HT1080 (cell line): ENCODE measurements around the gene PDE8A. TPM values are rescaled to one million over a fixed set of nuclear protein-coding genes. Genes with fewer than 3 reads are reported as not detected.
"Not testable (repeated sequence)": the region's sequence is repeated elsewhere in the genome, so short reads cannot be mapped to it uniquely, and the experiment has no call there.

Experiments
- DNase-seq: peaks from one replicate; pipeline ENCODE4 v3.0.0-alpha.2; 2015; ENCODE audit warnings: low read depth
- total RNA-seq: library from RNA; depleted of rRNA; stranded (reverse); fragments of >200 nt; shearing (Covaris generic); gene quantifications from 2 replicates; pipeline ENCODE4 v1.2.3, GENCODE V29; 2014

Gene PDE8A
- total RNA-seq, 1 experiment from 2014 or later = 26.8 TPM

DNA sequence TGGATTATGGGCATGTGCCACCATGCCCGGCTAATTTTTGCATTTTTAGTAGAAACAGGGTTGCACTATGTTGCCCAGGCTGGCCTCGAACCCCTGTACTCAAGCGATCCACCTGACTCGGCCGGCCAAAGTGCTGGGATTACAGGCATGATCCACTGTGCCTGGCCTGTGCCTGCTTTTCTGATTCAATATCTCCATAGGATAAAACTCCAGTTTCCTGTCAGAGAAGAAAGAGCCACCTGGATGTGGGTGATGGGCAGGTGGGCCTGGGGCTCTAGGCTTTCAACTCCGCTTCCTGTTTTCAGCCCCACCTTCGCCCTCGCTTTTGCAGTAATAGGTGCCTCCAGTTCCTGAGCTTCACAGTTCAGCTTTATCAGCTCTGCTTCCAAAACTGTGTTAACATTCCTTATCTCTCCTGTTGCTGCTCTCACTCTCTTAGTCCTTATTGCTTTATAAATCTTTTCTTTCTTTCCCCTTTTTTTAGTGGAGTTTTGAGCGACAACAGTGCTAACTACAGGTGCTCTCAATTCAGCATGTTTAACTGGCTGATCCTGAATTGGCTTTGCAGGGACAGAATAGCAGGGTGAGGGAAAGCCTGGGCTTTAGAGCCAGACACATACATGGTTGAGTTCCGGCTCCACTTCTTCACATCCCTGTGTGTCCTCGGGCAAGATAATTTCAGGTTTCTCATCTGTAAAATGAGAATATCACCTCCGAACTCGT lies 21.1 kb upstream of the PDE8A start:
- no peak for DNase-seq

DNA sequence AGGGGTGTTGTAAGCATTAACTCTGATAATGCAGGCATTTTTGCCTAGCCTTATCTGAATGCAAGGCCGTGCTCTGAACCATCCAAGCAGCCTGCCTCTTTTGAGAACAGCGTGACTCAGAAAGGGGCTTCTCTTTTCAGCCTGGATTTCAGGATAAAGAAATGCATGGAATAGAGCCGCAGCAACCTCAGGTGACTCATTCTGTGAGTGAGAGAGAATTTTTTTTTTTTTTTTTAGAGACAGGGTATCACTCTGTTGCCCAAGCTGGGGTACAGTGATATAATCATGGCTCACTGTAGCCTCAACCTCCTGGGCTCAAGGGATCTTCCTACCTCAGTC lies 20.6 kb upstream of the PDE8A start:
- DNase-seq = peak; percentile 92

- DNase-seq = peak; percentile 35
These were observed 19.9 kb upstream of the PDE8A start for GRCh38 chr15:84961707-84962106.

GRCh38 chr15:84962955-84963354 lies 18.7 kb upstream of the PDE8A start:
- no peak for DNase-seq

GRCh38 chr15:84967380-84967779 lies 14.3 kb upstream of the PDE8A start:
- no peak for DNase-seq

GRCh38 chr15:84968301-84968700 lies 13.4 kb upstream of the PDE8A start:
- no peak for DNase-seq

DNA sequence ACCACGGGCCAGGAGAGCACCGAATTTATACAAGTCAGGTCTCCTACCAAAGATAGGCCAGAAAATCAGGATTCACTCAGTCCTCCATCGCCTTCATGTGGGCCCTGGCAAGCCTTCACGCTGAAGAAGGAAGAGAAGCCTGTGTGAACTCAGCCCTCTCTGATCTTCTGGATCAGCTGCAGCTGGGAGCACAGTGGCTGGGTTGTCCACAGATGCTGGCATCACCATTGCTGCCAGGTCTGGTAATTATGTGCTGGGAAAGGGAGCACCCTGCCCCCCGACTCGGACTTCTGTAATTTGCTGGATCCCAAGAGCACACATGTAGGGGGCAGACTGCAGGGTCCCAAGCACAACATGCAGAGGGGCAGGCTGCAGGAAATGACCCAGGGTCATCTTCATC lies 12.4 kb upstream of the PDE8A start:
- DNase-seq = no peak

GRCh38 chr15:84970843-84971242 lies 10.8 kb upstream of the PDE8A start:
- DNase-seq = no peak

DNA sequence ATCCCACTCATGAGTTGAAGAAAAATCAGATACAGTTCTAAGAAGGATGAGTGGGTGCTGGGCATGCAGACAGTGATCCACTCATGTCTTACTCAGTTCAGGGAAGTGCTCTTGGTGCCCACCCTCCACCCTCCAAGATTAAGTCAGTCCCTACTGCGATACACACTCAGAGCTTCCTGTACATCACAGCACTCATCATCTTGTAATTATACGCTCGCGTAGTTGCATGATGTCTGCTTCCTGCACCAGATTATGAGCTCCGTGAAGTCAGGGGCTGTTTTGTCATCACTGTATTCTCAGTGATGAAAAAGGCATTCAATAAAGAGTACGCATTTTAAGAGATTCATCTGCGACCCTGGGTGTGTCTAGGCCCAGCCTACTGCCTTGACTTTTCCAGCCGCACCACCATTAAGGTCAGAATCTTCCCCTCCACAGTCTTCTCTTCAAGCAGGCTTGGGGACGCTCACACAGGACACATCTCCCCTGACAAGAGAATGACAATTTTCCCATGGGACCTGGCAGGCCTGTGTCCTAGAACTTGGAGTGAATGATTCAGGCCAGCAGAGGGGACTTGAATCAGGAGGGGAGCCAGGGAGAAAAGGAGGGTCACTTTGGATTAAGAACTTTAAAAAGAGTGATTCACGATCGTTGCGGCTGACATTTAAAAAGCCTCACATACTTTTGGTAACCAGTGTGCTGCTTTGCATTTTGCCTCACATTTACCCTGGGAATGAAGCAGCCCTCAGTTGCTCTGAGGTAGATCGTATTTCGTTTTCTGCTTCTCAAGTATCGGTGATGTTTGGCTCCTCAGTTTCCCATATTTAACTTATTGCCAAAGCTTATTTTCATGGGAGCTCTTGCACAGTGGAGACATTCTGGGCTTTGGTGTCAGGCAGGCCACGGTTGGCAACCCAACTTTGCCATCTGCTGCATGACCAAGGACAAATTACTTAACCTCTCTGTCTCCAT lies 7.9 kb upstream of the PDE8A start:
- DNase-seq = peak; percentile 34

- DNase-seq = no peak
These were observed 5.7 kb upstream of the PDE8A start for GRCh38 chr15:84975871-84976351.

DNA sequence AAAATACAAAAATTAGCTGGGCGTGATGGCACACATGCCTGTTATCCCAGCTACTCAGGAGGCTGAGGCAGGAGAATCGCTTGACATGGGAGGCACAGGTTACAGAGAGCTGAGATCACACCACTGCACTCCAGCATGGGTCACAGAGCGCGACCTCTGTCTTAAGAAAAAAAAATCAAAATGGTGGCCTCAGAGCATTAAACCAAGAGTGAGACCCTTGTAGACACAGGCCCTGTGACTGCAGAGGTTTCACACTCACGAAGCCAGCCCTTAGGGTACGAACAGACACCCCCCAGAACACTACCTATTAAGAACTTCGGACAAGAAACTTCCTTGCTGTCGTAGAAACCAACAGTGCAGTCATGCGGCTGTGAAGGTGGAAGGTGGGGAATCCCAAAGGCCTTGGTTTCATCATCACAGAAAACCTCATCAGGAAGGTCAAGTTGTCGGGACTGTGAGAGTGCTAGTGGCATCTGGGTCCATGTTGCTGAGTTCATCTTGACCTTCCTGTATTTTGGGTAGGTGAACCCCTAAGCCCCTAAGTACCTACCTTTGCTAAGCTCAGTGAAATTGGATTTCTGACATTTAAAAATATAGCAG lies 4.8 kb upstream of the PDE8A start:
- no peak for DNase-seq

DNA sequence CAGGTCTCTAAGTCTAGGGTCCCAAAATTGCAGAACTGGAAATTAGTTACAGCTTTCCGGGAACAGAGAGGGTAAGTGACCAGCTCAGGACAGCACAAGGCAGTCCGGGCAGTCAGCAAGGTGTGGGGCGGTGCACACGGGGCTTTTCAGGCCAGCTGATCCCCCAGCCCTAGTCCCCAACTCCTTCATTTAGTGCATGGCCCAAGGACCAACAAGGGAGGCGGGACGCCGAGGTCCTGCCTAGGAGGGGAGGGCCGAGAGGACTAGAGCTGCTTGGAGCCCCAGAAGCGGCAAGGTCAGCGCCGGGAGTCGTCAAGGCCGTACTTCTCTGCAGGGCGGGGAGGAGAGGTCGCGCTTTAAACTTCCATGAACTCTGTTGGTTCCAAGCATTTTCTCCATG lies 2.0 kb upstream of the PDE8A start:
- DNase-seq = no peak

DNA sequence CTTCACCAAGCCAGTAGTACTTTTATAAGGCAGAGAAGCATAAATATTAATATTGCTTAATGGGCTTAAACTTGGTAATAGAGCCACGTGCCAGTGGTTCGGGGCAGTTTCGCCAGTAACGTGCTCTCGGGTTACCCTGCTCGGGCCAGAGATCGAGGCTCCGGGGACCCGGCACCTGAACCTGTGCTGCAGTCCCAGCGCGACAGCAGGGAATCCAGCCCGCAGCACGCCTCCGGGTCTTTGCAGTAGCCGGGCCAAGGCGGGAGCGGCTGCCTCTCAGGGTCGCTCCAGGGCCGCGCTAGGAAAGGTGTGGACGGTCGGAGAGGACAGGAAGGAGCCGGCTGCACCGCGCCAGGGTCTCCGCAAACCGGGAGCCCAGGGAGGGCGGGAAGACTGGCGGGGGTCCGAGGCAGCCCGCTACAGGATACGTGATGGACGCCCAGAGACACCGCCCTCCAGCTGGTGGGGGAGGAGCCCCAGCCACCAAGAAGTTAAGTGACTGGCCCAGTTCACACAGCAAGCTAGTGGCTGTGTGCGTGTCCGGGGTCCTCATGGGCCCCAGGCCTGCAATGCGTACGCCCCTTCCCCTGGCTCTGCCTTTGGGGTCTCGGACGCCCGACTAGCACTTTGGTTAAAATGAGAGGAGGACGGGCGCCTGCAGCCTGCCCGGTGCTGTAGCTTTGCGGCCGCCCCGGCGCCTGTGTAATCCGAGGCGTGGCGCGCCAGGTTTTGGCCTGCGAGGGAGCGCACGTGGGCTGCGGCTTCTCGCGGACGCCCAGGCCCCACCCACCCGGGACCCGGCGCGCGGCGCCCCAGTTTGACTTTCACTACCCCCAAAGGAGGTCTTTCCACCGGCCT lies 1.2 kb upstream of the PDE8A start:
- DNase-seq = peak; percentile 90

DNA sequence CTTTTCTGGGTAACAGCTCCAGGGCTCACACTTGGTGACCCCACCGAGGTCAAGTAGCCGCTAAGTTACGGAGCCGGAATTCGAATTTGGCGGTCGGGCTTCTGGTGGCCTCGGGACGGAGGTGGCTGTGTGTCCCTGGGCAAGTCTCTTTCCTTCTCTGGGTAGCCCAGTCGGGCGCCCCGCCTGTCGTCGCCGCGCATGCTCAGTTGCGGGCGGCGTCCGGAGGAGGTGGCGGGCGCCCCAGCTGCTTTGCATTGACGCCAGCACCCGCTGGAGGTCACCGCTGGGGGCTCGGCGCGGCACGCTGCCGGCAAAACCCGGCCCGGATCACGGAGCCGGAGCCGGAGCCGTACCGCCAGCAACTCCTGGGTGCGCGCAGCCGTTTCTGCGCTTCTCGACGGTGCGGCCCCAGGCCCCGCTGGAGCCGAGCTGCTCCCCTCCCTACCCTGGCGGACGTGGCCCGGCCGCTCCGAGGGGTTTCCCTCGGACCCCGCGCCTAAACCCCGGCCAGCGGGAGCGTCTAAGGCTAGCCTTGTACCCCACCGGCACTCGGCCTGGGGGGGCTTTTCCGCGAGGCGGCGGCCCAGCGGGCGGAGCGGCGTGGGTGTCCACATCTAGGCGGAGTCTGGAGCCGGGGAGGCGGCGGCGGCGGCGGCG lies 474 bp upstream of the PDE8A start:
- DNase-seq = peak; percentile 98

DNA sequence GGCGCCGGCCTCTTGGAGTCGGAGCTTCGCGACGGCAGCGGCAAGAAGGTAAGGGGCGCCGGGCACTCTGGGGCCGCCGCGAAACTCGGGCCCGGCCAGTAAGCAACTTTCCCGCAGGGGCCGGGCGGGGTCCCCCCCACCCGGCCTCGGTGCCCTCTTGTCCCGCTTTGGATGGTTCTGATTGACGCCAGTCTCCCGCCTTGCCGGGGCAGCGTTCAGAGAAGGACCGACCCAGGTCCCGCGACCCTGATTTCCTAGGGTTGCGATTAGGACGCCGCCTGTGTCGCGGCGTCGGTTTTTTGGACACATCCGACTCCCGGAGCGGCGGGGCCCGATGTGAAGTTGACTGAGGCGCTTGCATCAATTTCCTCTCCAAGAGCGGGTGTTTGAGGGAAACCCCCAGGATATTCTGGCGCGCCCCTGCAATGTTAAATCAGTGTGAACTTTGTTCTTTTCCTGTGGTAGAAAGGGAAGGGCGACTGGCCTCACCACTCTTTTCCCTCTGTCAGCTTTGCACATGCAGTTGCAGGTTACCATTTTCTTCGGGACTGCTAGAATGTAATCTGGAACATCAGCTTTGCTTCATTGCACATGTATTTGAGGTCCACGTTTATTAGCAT lies 755 bp downstream of the PDE8A start:
- peak; percentile 37 for DNase-seq

GRCh38 chr15:84983294-84983693 lies 1.6 kb downstream of the PDE8A start:
- DNase-seq = no peak

- no peak for DNase-seq
These were observed 2.1 kb downstream of the PDE8A start for GRCh38 chr15:84983711-84984110.

- DNase-seq = no peak
These were observed 3.5 kb downstream of the PDE8A start for GRCh38 chr15:84985158-84985557.

DNA sequence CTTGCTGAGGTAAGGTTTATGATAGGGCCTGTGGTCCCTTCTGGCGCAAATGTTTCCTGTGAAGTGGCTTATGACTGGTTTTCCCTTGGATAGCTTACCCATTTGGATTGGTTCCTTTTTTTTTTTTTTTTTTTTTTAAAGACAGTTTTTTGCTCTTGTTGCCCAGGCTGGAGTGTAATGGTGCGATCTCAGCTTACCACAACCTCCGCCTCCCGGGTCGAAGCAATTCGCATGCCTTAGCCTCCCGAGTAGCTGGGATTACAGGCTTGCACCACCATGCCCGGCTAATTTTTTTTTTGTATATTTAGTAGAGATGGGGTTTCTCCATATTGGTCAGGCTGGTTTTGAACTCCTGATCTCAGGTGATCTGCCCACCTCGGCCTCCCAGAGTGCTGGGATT lies 5.7 kb downstream of the PDE8A start:
- not testable (repeated sequence) for DNase-seq
